GM23338 (cell line): ENCODE results near the gene SP5.

Experiments
- CTCF ChIP-seq, 2 experiments: fragments of 200-600 bp in 1 of 2; sonication (generic) in 1 of 2; conservative IDR thresholded peaks; 2 replicates each; pipeline versions ENCODE4 v1.5.1 to v1.6.1; 2016 to 2017; ENCODE audit warnings: antibody characterized with exemption in 2 of 2, low read depth in 2 of 2, mild to moderate bottlenecking in 2 of 2, moderate library complexity in 1 of 2
- EZH2 ChIP-seq: fragments of 200-600 bp; sonication (generic); IDR thresholded peaks from one replicate; pipeline ENCODE4 v1.8.0; 2017; ENCODE audit warnings: antibody characterized with exemption, mild to moderate bottlenecking, low read depth; ENCODE audit not compliant: unreplicated experiment

GRCh38 chr2:170744248-170745002 is 29.3 kb downstream of the SP5 start:
- TF ChIP-seq EZH2 (no peak), CTCF (conservative IDR thresholded peaks at IDR 0.05; ENCODE audit: low read depth in 2 of 2) (no peak)
